ENCODE data around the gene DACT2. TPM values are rescaled to one million over a fixed set of nuclear protein-coding genes. Genes with fewer than 3 reads are reported as not detected.
"Not testable (repeated sequence)": the region's sequence is repeated elsewhere in the genome, so short reads cannot be mapped to it uniquely, and the experiment has no call there.

The DACT2 gene
- polyA plus RNA-seq, 1 donor, result 6.4 TPM

DNA sequence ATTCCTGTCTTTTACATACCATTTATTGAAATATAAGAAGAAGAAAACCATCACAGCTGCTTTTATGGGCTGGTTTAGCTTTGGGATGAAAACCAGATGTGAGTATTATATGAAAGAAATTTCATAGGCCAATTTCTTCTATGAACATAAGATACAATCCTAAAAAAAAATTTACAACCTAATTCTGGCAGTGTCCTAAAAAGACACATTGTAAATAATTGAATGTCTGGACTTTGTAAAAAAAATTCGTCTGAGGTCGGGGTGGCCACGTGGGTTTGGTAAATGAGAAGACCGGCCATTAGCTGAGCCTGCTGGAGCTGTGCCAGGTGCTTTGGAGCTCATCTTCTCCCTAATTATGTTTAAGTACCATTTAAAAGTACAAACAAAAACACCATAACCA, 26.8 kb downstream of the DACT2 start:
- H3K4me3 ChIP-seq (ENCODE audit: low read length), result no peak overlapping the region
- H3K4me1 ChIP-seq (ENCODE audit: control insufficient read depth, insufficient read depth, low read length), result no peaks in the 10 kb centered on the region
- H3K36me3 ChIP-seq (ENCODE audit: control insufficient read depth, insufficient read depth, low read length), result no peaks in the 10 kb centered on the region
- peaks cover 4% of the 10 kb centered on the region for H3K9me3 ChIP-seq (ENCODE audit: control insufficient read depth, low read depth, low read length)
- no peak overlapping the region for H3K27ac ChIP-seq (ENCODE audit: low read length)
- WGBS (ENCODE audit: insufficient coverage, low lambda C conversion rate), result no CpG with 5 or more reads among the region's 4 CpGs
- no peaks in the 10 kb centered on the region for H3K27me3 ChIP-seq (ENCODE audit: control insufficient read depth, insufficient read depth, low read length)
- DNase-seq, result no peak

DNA sequence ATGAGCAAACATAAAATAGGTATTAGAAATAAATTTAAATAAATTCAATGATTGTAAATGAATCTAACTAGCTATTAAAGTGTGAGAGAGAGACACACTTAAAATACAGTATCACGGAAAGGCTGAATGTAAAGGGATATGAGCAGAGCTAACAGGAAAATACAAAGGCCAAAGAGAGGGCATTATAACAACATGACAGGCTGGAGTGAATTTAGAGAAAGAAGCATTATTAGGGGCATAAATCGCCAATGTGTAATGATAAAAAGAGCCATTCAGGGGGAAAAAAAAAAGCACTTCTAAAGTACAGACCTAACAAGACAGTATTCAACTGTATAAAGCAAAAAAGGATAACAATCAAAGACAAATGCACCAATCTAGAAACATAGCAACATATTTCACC, 28.1 kb downstream of the DACT2 start:
- 76% methylated on average over 2 of the region's 2 CpGs for WGBS (ENCODE audit: insufficient coverage, low lambda C conversion rate)
- Histone ChIP-seq H3K36me3 (ENCODE audit: control insufficient read depth, insufficient read depth, low read length) (no peaks in the 10 kb centered on the region), H3K27me3 (ENCODE audit: control insufficient read depth, insufficient read depth, low read length) (no peaks in the 10 kb centered on the region), H3K27ac (ENCODE audit: low read length) (no peak overlapping the region), H3K4me1 (ENCODE audit: control insufficient read depth, insufficient read depth, low read length) (no peaks in the 10 kb centered on the region), H3K9me3 (ENCODE audit: control insufficient read depth, low read depth, low read length) (peaks cover 4% of the 10 kb centered on the region), H3K4me3 (ENCODE audit: low read length) (no peak overlapping the region)
- DNase-seq, result no peak

DNA sequence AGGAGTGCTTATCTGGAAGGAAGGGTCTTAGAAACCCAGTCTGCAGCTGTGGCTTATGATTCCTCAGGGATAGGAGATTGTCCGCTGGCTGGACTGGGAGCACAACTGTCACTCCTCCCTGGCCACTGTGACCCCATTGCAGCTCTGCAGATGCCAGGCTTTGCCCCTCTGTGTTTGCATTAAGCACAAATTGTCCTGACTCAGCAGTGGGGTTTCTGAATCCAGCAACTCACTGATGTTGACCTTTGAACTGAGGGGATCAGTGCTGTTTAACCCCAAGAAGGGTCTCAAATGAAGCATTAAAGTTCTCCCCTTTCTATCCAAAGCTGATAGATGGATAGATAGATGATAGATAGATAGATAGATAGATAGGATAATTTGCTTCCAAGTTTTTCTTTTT, 29.5 kb downstream of the DACT2 start:
- Histone ChIP-seq H3K4me1 (ENCODE audit: control insufficient read depth, insufficient read depth, low read length) (no peaks in the 10 kb centered on the region), H3K27me3 (ENCODE audit: control insufficient read depth, insufficient read depth, low read length) (no peaks in the 10 kb centered on the region), H3K27ac (ENCODE audit: low read length) (no peak overlapping the region), H3K4me3 (ENCODE audit: low read length) (no peak overlapping the region), H3K36me3 (ENCODE audit: control insufficient read depth, insufficient read depth, low read length) (no peaks in the 10 kb centered on the region), H3K9me3 (ENCODE audit: control insufficient read depth, low read depth, low read length) (peaks cover 4% of the 10 kb centered on the region)
- no CpG with 5 or more reads among the region's 1 CpG for WGBS (ENCODE audit: insufficient coverage, low lambda C conversion rate)
- no peak for DNase-seq

DNA sequence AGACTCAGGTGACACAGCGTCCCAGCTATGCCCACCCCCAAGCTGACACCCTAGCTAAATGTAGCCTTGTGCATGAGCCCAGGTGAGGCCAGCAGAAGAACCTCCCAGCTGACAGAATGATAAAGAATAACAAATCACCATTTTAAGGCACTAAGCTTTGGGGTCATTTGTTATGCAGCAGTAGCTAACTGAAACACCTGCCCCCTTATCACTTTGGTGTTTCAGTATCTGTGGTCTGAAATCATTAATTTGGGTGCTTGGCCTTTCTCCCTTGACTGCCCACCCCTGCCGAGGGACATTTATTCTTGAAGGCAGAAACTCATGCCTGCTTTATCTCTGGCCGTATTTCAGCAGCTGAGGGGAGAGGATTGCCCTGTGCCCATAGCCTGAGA, 30.0 kb downstream of the DACT2 start:
- Histone ChIP-seq H3K27ac (ENCODE audit: low read length) (no peak overlapping the region), H3K9me3 (ENCODE audit: control insufficient read depth, low read depth, low read length) (peaks cover 4% of the 10 kb centered on the region), H3K36me3 (ENCODE audit: control insufficient read depth, insufficient read depth, low read length) (no peaks in the 10 kb centered on the region), H3K4me3 (ENCODE audit: low read length) (no peak overlapping the region), H3K27me3 (ENCODE audit: control insufficient read depth, insufficient read depth, low read length) (no peaks in the 10 kb centered on the region), H3K4me1 (ENCODE audit: control insufficient read depth, insufficient read depth, low read length) (no peaks in the 10 kb centered on the region)
- DNase-seq, result no peak
- no CpG with 5 or more reads among the region's 3 CpGs for WGBS (ENCODE audit: insufficient coverage, low lambda C conversion rate)

DNA sequence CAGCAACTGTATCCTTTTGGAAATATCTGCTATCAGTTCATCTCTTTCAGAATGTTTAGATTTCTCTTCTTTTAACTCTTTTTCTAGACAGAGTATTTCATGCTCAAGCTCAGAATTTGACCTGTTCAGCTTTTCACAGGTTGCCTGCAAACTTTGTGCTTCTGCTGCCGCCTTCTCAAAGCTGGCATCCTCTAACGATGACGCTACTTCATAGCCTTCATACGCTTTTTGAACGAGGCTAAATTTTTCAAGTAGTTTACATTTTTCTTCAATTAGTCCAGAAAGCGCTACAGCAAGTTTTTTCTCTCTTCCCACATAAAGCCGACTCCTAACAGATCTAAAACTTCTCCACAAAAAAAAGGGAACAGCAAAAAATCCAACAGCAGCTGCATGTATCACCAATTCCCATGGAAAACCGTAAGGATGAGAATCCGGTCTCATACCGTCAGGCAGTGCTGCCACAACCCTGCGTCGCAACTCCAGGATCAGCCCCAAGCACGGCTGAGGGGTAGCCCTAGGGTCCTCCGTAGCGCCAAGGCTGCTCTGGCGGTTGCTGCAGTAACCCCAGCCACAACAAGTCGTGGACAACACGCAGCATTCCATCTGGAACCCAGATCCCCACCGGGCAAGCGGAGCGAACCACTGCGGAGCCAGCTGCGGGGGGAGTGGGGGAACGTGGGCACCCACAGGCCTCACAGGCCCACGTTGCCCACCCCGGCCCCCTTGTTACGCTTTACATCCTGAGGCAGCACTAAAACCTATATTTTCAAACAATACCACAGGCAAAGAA, 30.6 kb downstream of the DACT2 start:
- H3K4me1 ChIP-seq (ENCODE audit: control insufficient read depth, insufficient read depth, low read length), result no peaks in the 10 kb centered on the region
- H3K36me3 ChIP-seq (ENCODE audit: control insufficient read depth, insufficient read depth, low read length), result no peaks in the 10 kb centered on the region
- H3K27me3 ChIP-seq (ENCODE audit: control insufficient read depth, insufficient read depth, low read length), result no peaks in the 10 kb centered on the region
- H3K27ac ChIP-seq (ENCODE audit: low read length), result no peak overlapping the region
- 100% methylated on average over 3 of the region's 27 CpGs for WGBS (ENCODE audit: insufficient coverage, low lambda C conversion rate)
- H3K9me3 ChIP-seq (ENCODE audit: control insufficient read depth, low read depth, low read length), result peaks cover 4% of the 10 kb centered on the region
- DNase-seq, result no peak
- H3K4me3 ChIP-seq (ENCODE audit: low read length), result no peak overlapping the region

DNA sequence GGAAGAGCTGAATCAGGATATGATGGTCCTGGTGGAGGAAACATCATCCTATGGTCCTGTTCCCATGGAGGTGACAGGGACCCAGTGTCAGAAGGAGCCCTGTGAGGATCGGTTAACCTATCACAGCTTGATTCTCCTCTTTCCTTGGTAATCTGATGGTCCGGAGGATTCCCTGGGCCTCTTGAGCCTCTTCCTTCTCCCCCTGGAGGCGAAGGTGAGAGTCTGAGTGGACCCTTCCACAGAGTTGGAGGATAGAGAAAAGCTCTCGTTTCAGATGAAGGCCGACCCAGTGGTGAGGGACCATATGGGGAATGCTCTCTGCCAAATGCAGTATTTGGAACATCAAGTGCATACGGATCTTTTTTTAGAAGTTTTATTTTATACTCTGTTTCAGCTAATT, 32.1 kb downstream of the DACT2 start:
- not testable (repeated sequence) for DNase-seq; H3K9me3 ChIP-seq (ENCODE audit: control insufficient read depth, low read depth, low read length); H3K4me3 ChIP-seq (ENCODE audit: low read length); H3K36me3 ChIP-seq (ENCODE audit: control insufficient read depth, insufficient read depth, low read length); H3K4me1 ChIP-seq (ENCODE audit: control insufficient read depth, insufficient read depth, low read length); H3K27me3 ChIP-seq (ENCODE audit: control insufficient read depth, insufficient read depth, low read length); H3K27ac ChIP-seq (ENCODE audit: low read length)
- 80% methylated on average over 1 of the region's 6 CpGs for whole genome bisulfite sequencing (ENCODE audit: insufficient coverage, low lambda C conversion rate)

DNA sequence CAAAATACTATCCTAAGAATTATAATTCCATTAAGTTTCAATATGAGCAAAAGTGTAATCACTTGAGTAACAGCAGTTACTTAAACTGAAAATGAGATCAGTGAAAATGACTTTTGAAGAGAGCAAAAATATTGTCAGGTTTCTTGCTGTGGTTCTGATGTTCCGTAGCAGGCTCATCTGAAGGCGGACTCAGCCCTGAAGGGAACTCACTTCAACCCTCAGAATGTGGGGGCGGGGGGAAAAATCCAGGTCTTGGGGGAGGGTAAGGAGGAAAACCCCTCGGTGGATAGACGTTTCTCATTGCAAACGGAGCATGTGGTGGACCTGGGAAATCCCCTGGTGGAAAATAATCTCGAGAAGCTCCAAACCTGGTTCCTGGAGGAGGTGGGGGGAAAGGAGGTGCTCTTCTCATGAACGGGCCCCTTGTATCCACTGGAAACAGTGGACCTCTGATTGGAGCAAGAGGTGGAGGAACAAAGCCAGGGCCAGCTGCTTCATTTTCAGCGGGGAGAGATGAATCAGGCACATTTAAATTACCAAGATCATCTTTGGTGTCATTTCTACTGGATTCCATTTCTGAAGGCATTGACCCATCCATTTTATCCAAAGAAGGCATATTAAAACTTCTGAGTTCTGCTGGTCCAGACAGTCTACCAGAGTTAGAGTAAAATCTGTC, 32.7 kb downstream of the DACT2 start:
- not testable (repeated sequence) for H3K27me3 ChIP-seq (ENCODE audit: control insufficient read depth, insufficient read depth, low read length); H3K4me3 ChIP-seq (ENCODE audit: low read length); H3K4me1 ChIP-seq (ENCODE audit: control insufficient read depth, insufficient read depth, low read length); H3K27ac ChIP-seq (ENCODE audit: low read length); H3K9me3 ChIP-seq (ENCODE audit: control insufficient read depth, low read depth, low read length); DNase-seq; H3K36me3 ChIP-seq (ENCODE audit: control insufficient read depth, insufficient read depth, low read length)
- WGBS (ENCODE audit: insufficient coverage, low lambda C conversion rate), result no CpG with 5 or more reads among the region's 9 CpGs

DNA sequence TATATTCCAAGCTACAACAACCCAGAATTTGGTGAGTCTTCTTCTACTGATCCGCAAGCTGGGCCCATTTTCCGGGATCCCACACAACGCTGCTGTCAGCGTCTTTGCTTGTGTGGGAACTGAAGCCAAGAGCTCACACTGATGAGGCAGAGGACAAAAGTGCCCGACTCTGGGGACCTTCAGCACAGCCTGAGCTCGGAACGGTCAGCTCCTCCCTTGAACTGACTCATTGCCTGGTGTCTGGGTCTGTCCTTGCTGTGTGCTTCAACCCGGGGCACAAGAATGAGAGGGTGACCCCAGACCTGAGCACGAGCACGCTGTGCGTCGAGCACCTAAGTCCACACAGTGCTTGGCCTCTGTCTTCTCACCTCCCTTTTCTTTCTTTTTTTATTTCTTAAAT, 33.5 kb downstream of the DACT2 start:
- Histone ChIP-seq H3K4me3 (ENCODE audit: low read length) (no peak overlapping the region), H3K27me3 (ENCODE audit: control insufficient read depth, insufficient read depth, low read length) (no peaks in the 10 kb centered on the region), H3K9me3 (ENCODE audit: control insufficient read depth, low read depth, low read length) (peaks cover 4% of the 10 kb centered on the region), H3K4me1 (ENCODE audit: control insufficient read depth, insufficient read depth, low read length) (peaks cover 2% of the 10 kb centered on the region), H3K27ac (ENCODE audit: low read length) (no peak overlapping the region), H3K36me3 (ENCODE audit: control insufficient read depth, insufficient read depth, low read length) (no peaks in the 10 kb centered on the region)
- DNase-seq, result no peak
- 80% methylated on average over 1 of the region's 12 CpGs for WGBS (ENCODE audit: insufficient coverage, low lambda C conversion rate)

DNA sequence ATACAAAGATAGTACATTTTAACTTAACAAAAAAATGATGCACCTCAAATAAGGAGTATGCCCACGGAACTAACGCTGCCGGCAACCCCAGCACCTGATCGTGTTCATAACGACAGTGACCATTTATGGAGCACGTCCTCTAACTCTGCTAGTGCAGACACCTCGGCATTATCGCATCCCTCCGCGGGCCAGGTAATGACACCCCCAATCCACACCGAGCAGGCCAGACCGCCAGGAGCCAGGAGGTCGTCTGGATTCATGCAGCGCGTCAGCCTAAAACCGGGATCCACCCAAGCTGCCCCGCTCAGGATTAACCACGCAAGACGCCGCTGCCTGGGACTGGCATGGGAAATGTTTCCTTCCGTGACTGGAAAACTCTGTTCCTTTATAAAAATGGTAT, 34.1 kb downstream of the DACT2 start:
- H3K4me1 ChIP-seq (ENCODE audit: control insufficient read depth, insufficient read depth, low read length), result peaks cover 2% of the 10 kb centered on the region
- no peak for DNase-seq
- peaks cover 4% of the 10 kb centered on the region for H3K9me3 ChIP-seq (ENCODE audit: control insufficient read depth, low read depth, low read length)
- H3K27ac ChIP-seq (ENCODE audit: low read length), result no peak overlapping the region
- H3K4me3 ChIP-seq (ENCODE audit: low read length), result no peak overlapping the region
- no peaks in the 10 kb centered on the region for H3K36me3 ChIP-seq (ENCODE audit: control insufficient read depth, insufficient read depth, low read length)
- no peaks in the 10 kb centered on the region for H3K27me3 ChIP-seq (ENCODE audit: control insufficient read depth, insufficient read depth, low read length)
- WGBS (ENCODE audit: insufficient coverage, low lambda C conversion rate), result no CpG with 5 or more reads among the region's 21 CpGs

DNA sequence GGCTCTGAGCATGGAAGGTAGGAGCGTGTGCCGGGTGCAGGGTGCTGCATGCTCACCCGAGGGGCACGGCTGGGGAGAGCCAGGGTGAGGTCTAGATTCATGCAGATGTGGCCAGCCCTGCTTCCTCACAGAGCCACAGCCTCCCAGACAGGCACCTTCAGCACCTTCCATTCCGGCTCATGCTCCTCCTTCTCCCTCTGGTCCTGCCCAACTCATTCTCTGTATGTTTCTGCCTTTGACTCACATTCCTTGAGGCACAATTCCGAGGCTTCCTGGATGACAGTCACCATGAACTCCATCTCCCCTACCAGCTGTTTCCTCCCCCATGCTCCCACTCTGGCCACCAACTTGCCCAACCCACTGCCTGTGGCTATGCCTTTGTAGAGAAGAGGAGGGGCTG, 35.4 kb downstream of the DACT2 start:
- H3K36me3 ChIP-seq (ENCODE audit: control insufficient read depth, insufficient read depth, low read length), result no peaks in the 10 kb centered on the region
- DNase-seq, result no peak
- H3K27me3 ChIP-seq (ENCODE audit: control insufficient read depth, insufficient read depth, low read length), result no peaks in the 10 kb centered on the region
- 60% methylated on average over 1 of the region's 6 CpGs for WGBS (ENCODE audit: insufficient coverage, low lambda C conversion rate)
- H3K4me3 ChIP-seq (ENCODE audit: low read length), result no peak overlapping the region
- H3K4me1 ChIP-seq (ENCODE audit: control insufficient read depth, insufficient read depth, low read length), result peaks cover 2% of the 10 kb centered on the region
- peaks cover 2% of the 10 kb centered on the region for H3K9me3 ChIP-seq (ENCODE audit: control insufficient read depth, low read depth, low read length)
- H3K27ac ChIP-seq (ENCODE audit: low read length), result no peak overlapping the region

DNA sequence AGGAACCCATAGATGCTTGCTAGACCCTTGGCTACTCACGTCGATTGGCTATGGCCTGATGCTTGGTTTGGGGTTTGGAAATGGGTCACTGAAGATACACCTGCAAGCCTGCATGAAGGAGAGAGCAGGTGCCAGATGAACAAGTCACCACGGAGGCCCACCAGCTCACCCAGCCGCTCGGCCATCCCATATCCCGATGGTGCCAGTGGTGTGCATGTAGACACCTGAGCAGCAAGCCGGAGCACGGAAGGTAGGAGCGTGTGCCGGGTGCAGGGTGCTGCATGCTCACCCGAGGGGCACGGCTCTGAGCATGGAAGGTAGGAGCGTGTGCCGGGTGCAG, 35.9 kb downstream of the DACT2 start:
- no peak for DNase-seq
- H3K4me1 ChIP-seq (ENCODE audit: control insufficient read depth, insufficient read depth, low read length), result peaks cover 2% of the 10 kb centered on the region
- H3K4me3 ChIP-seq (ENCODE audit: low read length), result no peak overlapping the region
- H3K27ac ChIP-seq (ENCODE audit: low read length), result no peak overlapping the region
- WGBS (ENCODE audit: insufficient coverage, low lambda C conversion rate), result no CpG with 5 or more reads among the region's 14 CpGs
- no peaks in the 10 kb centered on the region for H3K36me3 ChIP-seq (ENCODE audit: control insufficient read depth, insufficient read depth, low read length)
- no peaks in the 10 kb centered on the region for H3K9me3 ChIP-seq (ENCODE audit: control insufficient read depth, low read depth, low read length)
- H3K27me3 ChIP-seq (ENCODE audit: control insufficient read depth, insufficient read depth, low read length), result no peaks in the 10 kb centered on the region
